Mesenchymal stem cell (in vitro differentiated cells and primary cell): ENCODE results near the gene ZIM2.
"Not testable (repeated sequence)": the region's sequence is repeated elsewhere in the genome, so short reads cannot be mapped to it uniquely, and the experiment has no call there.

Experiments
- DNase-seq: peaks from one replicate; pipeline ENCODE4 v3.0.0-alpha.2; 2013
- H2AFZ ChIP-seq: one replicate; pipeline ENCODE4 v1.6.1; 2013; ENCODE audit warnings: low read depth, mild to moderate bottlenecking, control low read depth, inconsistent platforms, low read length, moderate library complexity
- H2AK5ac ChIP-seq: 2 replicates; pipeline ENCODE4 v1.6.1; 2013; ENCODE audit warnings: low read length, moderate library complexity, mild to moderate bottlenecking, inconsistent platforms; ENCODE audit not compliant: severe bottlenecking
- H2BK120ac ChIP-seq: one replicate; pipeline ENCODE4 v1.6.1; 2013; ENCODE audit warnings: low read depth, mild to moderate bottlenecking, inconsistent platforms, low read length, moderate library complexity
- H2BK12ac ChIP-seq, 2 experiments: one replicate each; pipeline ENCODE4 v1.6.1; 2013; ENCODE audit warnings: inconsistent platforms in 2 of 2, low read length in 2 of 2, mild to moderate bottlenecking in 2 of 2, moderate library complexity in 2 of 2, control low read depth in 1 of 2
- H2BK15ac ChIP-seq: one replicate; pipeline ENCODE4 v1.6.1; 2013; ENCODE audit warnings: mild to moderate bottlenecking, low read depth, inconsistent platforms; ENCODE audit not compliant: poor library complexity, severe bottlenecking
- H2BK5ac ChIP-seq: 2 replicates; pipeline ENCODE4 v1.6.1; 2013; ENCODE audit warnings: low read depth, mild to moderate bottlenecking, low read length, control low read depth, inconsistent platforms; ENCODE audit not compliant: poor library complexity, severe bottlenecking
- H3K14ac ChIP-seq, 2 experiments: one replicate each; pipeline ENCODE4 v1.6.1; 2013; ENCODE audit warnings: inconsistent platforms in 2 of 2, low read length in 2 of 2, control low read depth in 1 of 2, mild to moderate bottlenecking in 1 of 2, moderate library complexity in 1 of 2
- H3K18ac ChIP-seq, 2 experiments: one replicate each; pipeline ENCODE4 v1.6.1; 2013; ENCODE audit warnings: inconsistent platforms in 2 of 2, low read length in 2 of 2, control low read depth in 1 of 2, low read depth in 1 of 2, mild to moderate bottlenecking in 1 of 2
- H3K23ac ChIP-seq, 2 experiments: one replicate each; pipeline ENCODE4 v1.6.1; 2013; ENCODE audit warnings: inconsistent platforms in 2 of 2, low read length in 2 of 2, mild to moderate bottlenecking in 2 of 2, moderate library complexity in 2 of 2, control low read depth in 1 of 2
- H3K27ac ChIP-seq: 2 replicates; pipeline ENCODE4 v1.5.1; 2013; ENCODE audit warnings: mild to moderate bottlenecking, moderate library complexity, low read length, control low read depth, inconsistent platforms; ENCODE audit not compliant: poor library complexity, severe bottlenecking
- H3K27me3 ChIP-seq, 2 experiments: 2 replicates each; pipeline versions ENCODE4 v1.6.1 to v1.7.0; 2013; ENCODE audit warnings: low read length in 2 of 2, mild to moderate bottlenecking in 2 of 2, moderate library complexity in 2 of 2, control low read depth in 1 of 2, inconsistent platforms in 1 of 2; ENCODE audit not compliant: control insufficient read depth in 1 of 2, insufficient read depth in 1 of 2
- H3K36me3 ChIP-seq, 2 experiments: 2 replicates each; pipeline versions ENCODE4 v1.6.1 to v1.7.0; 2013; ENCODE audit warnings: low read length in 2 of 2, control low read depth in 1 of 2, inconsistent platforms in 1 of 2, low read depth in 1 of 2, mild to moderate bottlenecking in 1 of 2; ENCODE audit not compliant: insufficient read depth in 2 of 2, control insufficient read depth in 1 of 2
- H3K4ac ChIP-seq, 2 experiments: one replicate each; pipeline ENCODE4 v1.6.1; 2013; ENCODE audit warnings: inconsistent platforms in 2 of 2, low read length in 2 of 2, mild to moderate bottlenecking in 2 of 2, moderate library complexity in 2 of 2, control low read depth in 1 of 2, low read depth in 1 of 2
- H3K4me1 ChIP-seq: 2 replicates; pipeline ENCODE4 v1.6.1; 2013; ENCODE audit warnings: low read depth, low read length, control low read depth; ENCODE audit not compliant: control insufficient read depth, insufficient read depth
- H3K4me2 ChIP-seq: 2 replicates; pipeline ENCODE4 v1.6.1; 2013; ENCODE audit warnings: low read length, mild to moderate bottlenecking, inconsistent platforms; ENCODE audit not compliant: poor library complexity, severe bottlenecking
- H3K4me3 ChIP-seq, 2 experiments: 2 replicates each; pipeline versions ENCODE4 v1.5.1 to v1.7.0; 2013; ENCODE audit warnings: low read length in 2 of 2, mild to moderate bottlenecking in 2 of 2, control low read depth in 1 of 2, low read depth in 1 of 2; ENCODE audit not compliant: insufficient read depth in 1 of 2
- H3K79me1 ChIP-seq: replicated peaks from 2 replicates; pipeline ENCODE4 v1.6.1; 2013; ENCODE audit warnings: mild to moderate bottlenecking, control low read depth, low read length, inconsistent platforms; ENCODE audit not compliant: poor library complexity, severe bottlenecking
- H3K9ac ChIP-seq: 2 replicates; pipeline ENCODE4 v1.7.0; 2013; ENCODE audit warnings: mild to moderate bottlenecking, low read length, moderate library complexity
- H3K9me3 ChIP-seq: 2 replicates; pipeline ENCODE4 v1.7.0; 2013; ENCODE audit warnings: mild to moderate bottlenecking, low read length; ENCODE audit not compliant: control insufficient read depth
- H4K8ac ChIP-seq: one replicate; pipeline ENCODE4 v1.6.1; 2013; ENCODE audit warnings: inconsistent platforms, mild to moderate bottlenecking, low read length, moderate library complexity
- H4K91ac ChIP-seq: one replicate; pipeline ENCODE4 v1.6.1; 2013; ENCODE audit warnings: mild to moderate bottlenecking, low read length, inconsistent platforms
- WGBS: methylation state at CpG from one replicate; pipeline ENCODE4 v1.1.7; 2013; ENCODE audit warnings: mixed read lengths; 5-methylcytosine and 5-hydroxymethylcytosine counted together

Gene ZIM2

DNA sequence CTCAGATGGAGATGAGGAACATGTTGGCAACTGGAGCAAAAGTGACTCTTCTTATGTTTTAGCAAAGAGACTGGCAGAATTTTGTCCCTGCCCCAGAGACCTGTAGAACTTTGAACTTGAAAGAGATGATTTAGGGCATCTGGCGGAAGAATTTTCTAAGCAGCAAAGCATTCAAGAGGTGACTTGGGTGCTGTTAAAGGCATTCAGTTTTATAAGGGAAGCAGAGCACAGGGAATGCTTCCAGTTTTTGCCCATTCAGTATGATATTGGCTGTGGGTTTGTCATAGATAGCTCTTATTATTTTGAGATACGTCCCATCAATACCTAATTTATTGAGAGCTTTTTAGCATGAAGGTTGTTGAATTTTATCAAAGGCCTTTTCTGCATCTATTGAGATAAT lies 11.8 kb upstream of the ZIM2 start:
- not testable (repeated sequence) for H2BK5ac ChIP-seq, DNase-seq, H3K79me1 ChIP-seq, H3K4me2 ChIP-seq, H2BK15ac ChIP-seq, H2AFZ ChIP-seq, H2BK120ac ChIP-seq, H2AK5ac ChIP-seq, H3K4me1 ChIP-seq, H3K4me3 ChIP-seq, H4K91ac ChIP-seq, H3K9ac ChIP-seq, H2BK12ac ChIP-seq, H3K27me3 ChIP-seq, H3K18ac ChIP-seq, H3K36me3 ChIP-seq, H3K27ac ChIP-seq, H4K8ac ChIP-seq, H3K23ac ChIP-seq, H3K14ac ChIP-seq, H3K4ac ChIP-seq
- peaks cover 26% of the 10 kb centered on the region for H3K9me3 ChIP-seq
- 87% methylated on average over 1 of the region's 2 CpGs for WGBS

- Histone ChIP-seq H3K9ac (no peak overlapping the region), H3K18ac (no peak overlapping the region), H3K79me1 (no peaks in the 10 kb centered on the region), H2BK12ac (no peak overlapping the region), H3K4me2 (no peak overlapping the region), H2AFZ (no peak overlapping the region), H3K27ac (no peak overlapping the region), H4K8ac (no peak overlapping the region), H3K9me3 (peaks cover 30% of the 10 kb centered on the region), H3K36me3 (no peaks in the 10 kb centered on the region), H3K4me1 (no peaks in the 10 kb centered on the region), H2BK15ac (no peak overlapping the region), H2BK120ac (no peak overlapping the region), H3K4me3 (no peak overlapping the region), H2AK5ac (no peak overlapping the region), H3K27me3 (no peaks in the 10 kb centered on the region), H3K14ac (no peak overlapping the region), H2BK5ac (no peak overlapping the region), H3K4ac (no peak overlapping the region), H3K23ac (no peak overlapping the region), H4K91ac (no peak overlapping the region)
- DNase-seq: no peak
- WGBS: 63% methylated on average over 2 of the region's 4 CpGs
Measured at GRCh38 chr19:56848166-56848565, 7.6 kb upstream of the ZIM2 start.

- Histone ChIP-seq H4K91ac (no peak overlapping the region), H3K14ac (no peak overlapping the region), H3K4me3 (no peak overlapping the region), H3K4me1 (no peaks in the 10 kb centered on the region), H3K79me1 (no peaks in the 10 kb centered on the region), H3K27ac (no peak overlapping the region), H2BK5ac (no peak overlapping the region), H3K27me3 (no peaks in the 10 kb centered on the region), H3K36me3 (no peaks in the 10 kb centered on the region), H3K23ac (no peak overlapping the region), H3K4ac (no peak overlapping the region), H2BK120ac (no peak overlapping the region), H3K4me2 (no peak overlapping the region), H2AFZ (no peak overlapping the region), H4K8ac (no peak overlapping the region), H3K18ac (no peak overlapping the region), H3K9ac (no peak overlapping the region), H3K9me3 (peaks cover 16% of the 10 kb centered on the region), H2BK12ac (no peak overlapping the region), H2AK5ac (no peak overlapping the region), H2BK15ac (no peak overlapping the region)
- DNase-seq: no peak
- WGBS: 63% methylated on average over 1 of the region's 1 CpG
Measured at GRCh38 chr19:56842412-56842811, 1.9 kb upstream of the ZIM2 start.

GRCh38 chr19:56841193-56841543 lies 642 bp upstream of the ZIM2 start:
- Histone ChIP-seq H3K4me1 (no peaks in the 10 kb centered on the region), H3K79me1 (no peaks in the 10 kb centered on the region), H3K9ac (no peak overlapping the region), H2AK5ac (no peak overlapping the region), H2BK5ac (no peak overlapping the region), H3K4me3 (no peak overlapping the region), H3K4ac (no peak overlapping the region), H3K36me3 (no peaks in the 10 kb centered on the region), H3K9me3 (peaks cover 12% of the 10 kb centered on the region), H3K14ac (no peak overlapping the region), H3K18ac (no peak overlapping the region), H3K27ac (no peak overlapping the region), H3K23ac (no peak overlapping the region), H2BK12ac (no peak overlapping the region), H4K91ac (no peak overlapping the region), H2BK15ac (no peak overlapping the region), H3K4me2 (no peak overlapping the region), H2BK120ac (no peak overlapping the region), H3K27me3 (no peaks in the 10 kb centered on the region), H4K8ac (no peak overlapping the region), H2AFZ (no peak overlapping the region)
- no peak for DNase-seq
- 87% methylated on average over 11 of the region's 12 CpGs for WGBS
